Measurements from ENCODE around the gene KCNG2.

DNA sequence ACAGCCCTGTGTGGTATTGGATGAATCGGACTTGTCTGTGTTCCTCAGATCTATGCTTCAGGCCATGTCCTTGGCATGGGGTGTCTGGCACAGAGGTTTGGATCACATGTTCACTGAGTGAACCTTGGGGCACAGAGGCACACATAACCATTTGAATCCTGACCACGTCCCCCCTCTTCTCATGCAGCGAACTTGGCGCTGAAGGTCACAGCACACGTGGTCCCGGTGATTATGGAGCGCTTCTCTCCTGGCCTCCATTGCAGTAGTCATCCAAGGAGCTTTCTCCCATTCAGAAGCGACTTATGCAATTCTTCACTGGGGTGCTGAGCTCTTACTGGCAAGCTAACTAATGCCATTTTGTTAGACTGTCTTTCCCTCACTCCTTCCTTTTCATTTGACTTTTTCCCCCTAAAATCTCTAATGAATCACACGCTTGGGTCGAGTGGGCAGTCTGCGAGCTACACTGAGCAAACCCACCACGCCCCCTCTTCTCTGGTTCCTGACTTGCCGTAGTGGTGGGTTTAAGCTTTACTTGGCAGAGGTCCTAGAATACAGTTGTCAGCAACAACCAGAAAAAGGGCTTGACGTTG, 59.4 kb downstream of the KCNG2 start:
- TF ChIP-seq, protein P1, sequence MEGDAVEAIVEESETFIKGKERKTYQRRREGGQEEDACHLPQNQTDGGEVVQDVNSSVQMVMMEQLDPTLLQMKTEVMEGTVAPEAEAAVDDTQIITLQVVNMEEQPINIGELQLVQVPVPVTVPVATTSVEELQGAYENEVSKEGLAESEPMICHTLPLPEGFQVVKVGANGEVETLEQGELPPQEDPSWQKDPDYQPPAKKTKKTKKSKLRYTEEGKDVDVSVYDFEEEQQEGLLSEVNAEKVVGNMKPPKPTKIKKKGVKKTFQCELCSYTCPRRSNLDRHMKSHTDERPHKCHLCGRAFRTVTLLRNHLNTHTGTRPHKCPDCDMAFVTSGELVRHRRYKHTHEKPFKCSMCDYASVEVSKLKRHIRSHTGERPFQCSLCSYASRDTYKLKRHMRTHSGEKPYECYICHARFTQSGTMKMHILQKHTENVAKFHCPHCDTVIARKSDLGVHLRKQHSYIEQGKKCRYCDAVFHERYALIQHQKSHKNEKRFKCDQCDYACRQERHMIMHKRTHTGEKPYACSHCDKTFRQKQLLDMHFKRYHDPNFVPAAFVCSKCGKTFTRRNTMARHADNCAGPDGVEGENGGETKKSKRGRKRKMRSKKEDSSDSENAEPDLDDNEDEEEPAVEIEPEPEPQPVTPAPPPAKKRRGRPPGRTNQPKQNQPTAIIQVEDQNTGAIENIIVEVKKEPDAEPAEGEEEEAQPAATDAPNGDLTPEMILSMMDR (conservative IDR thresholded peaks at IDR 0.05; ENCODE audit: low read length) = no peak
- no peak for TF ChIP-seq EZH2phosphoT487 (IDR thresholded peaks at IDR 0.05; ENCODE audit: borderline replicate concordance)

Measured in Loucy (cell line).